Measurements from ENCODE around the gene SCYL1.

- TF ChIP-seq POLR2AphosphoS5 (IDR thresholded peaks at IDR 0.05) (peak; percentile 86), CTCF (IDR thresholded peaks at IDR 0.05) (peak in 3 of 4 experiments; percentile 47 to 59 (median 58)), POLR2A (IDR thresholded peaks at IDR 0.05) (peak; percentile 63 to 66)
Measured at GRCh38 chr11:65569973-65570918, 45.4 kb downstream of the SCYL1 start, which contains the start of gene ZNRD2.
